Measurements from ENCODE around the gene PCDHB8.
"Not testable (repeated sequence)": the region's sequence is repeated elsewhere in the genome, so short reads cannot be mapped to it uniquely, and the experiment has no call there.

GRCh38 chr5:141188682-141189081, 11.1 kb downstream of the PCDHB8 start:
- not testable (repeated sequence) for TF ChIP-seq CTCF (conservative IDR thresholded peaks at IDR 0.05 in 1 of 2, IDR thresholded peaks at IDR 0.05 in 1 of 2; ENCODE audit: extremely low read depth in 1 of 2, insufficient read depth in 1 of 2, low read depth in 1 of 2, low read length in 2 of 2); EZH2 (IDR thresholded peaks at IDR 0.05; ENCODE audit: borderline replicate concordance, low read length)
